ENCODE data around the gene SIL1.

SIL1 gene

DNA sequence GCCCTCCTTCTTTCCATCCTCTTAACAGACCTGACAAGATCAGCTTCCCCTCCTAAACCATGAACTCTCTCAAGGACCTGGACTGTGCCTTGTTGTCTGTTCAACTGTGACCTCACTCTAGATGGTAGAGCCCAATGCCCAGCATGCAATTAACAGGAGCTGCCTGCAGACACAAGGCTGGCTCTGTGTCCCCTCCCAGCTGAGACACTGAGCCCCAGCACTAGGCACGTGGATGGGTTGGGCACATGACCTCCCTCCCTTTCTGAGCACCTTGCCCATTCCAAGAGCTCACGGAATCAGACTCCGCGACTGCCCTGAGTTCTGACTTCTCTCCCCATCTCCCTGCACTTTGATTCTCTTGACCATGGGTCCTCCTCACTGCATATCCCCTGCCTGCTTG, 229.6 kb downstream of the SIL1 start:
- Histone ChIP-seq H3K4me3 (ENCODE audit: insufficient read depth in 1 of 2, low read depth in 1 of 2, low read length in 2 of 2) (no peak overlapping the region), H3K27ac (ENCODE audit: low read length, poor library complexity, severe bottlenecking) (no peak overlapping the region), H2AFZ (ENCODE audit: low read depth, low read length) (no peak overlapping the region), H2BK15ac (ENCODE audit: low read depth, poor library complexity, severe bottlenecking) (no peak overlapping the region), H3K14ac (ENCODE audit: low read length in 2 of 2) (no peak overlapping the region), H3K9ac (ENCODE audit: low read length) (no peak overlapping the region), H4K8ac (ENCODE audit: low read length) (no peak overlapping the region), H3K9me3 (ENCODE audit: control insufficient read depth, low read length) (no peaks in the 10 kb centered on the region), H3K18ac (ENCODE audit: low read depth in 1 of 2, low read length in 2 of 2) (peak overlapping the region in 1 of 2 experiments; percentile 18), H2BK12ac (ENCODE audit: low read length in 2 of 2) (no peak overlapping the region), H2BK120ac (ENCODE audit: low read depth, low read length) (no peak overlapping the region), H3K4ac (ENCODE audit: low read depth in 1 of 2, low read length in 2 of 2) (no peak overlapping the region), H3K36me3 (ENCODE audit: control insufficient read depth in 1 of 2, insufficient read depth in 2 of 2, low read depth in 1 of 2, low read length in 2 of 2) (peaks cover 0 to 2% of the 10 kb centered on the region in 2 experiments), H2AK5ac (ENCODE audit: low read length, severe bottlenecking) (no peak overlapping the region), H3K4me1 (ENCODE audit: control insufficient read depth, insufficient read depth, low read depth, low read length) (peaks cover 17% of the 10 kb centered on the region), H4K91ac (ENCODE audit: low read length) (no peak overlapping the region), H2BK5ac (ENCODE audit: low read depth, low read length, poor library complexity, severe bottlenecking) (no peak overlapping the region), H3K23ac (ENCODE audit: low read length in 2 of 2) (no peak overlapping the region), H3K79me1 (replicated peaks; ENCODE audit: low read length, poor library complexity, severe bottlenecking) (peaks cover 19% of the 10 kb centered on the region), H3K4me2 (ENCODE audit: low read length, poor library complexity, severe bottlenecking) (no peak overlapping the region), H3K27me3 (ENCODE audit: control insufficient read depth in 1 of 2, insufficient read depth in 1 of 2, low read length in 2 of 2) (no peaks in the 10 kb centered on the region)
- DNase-seq = no peak
- WGBS = 87% methylated on average over 4 of the region's 4 CpGs

- Histone ChIP-seq H3K4me2 (ENCODE audit: low read length, poor library complexity, severe bottlenecking) (no peak overlapping the region), H3K9me3 (ENCODE audit: control insufficient read depth, low read length) (no peaks in the 10 kb centered on the region), H2BK120ac (ENCODE audit: low read depth, low read length) (no peak overlapping the region), H4K8ac (ENCODE audit: low read length) (no peak overlapping the region), H2BK5ac (ENCODE audit: low read depth, low read length, poor library complexity, severe bottlenecking) (no peak overlapping the region), H3K4me3 (ENCODE audit: insufficient read depth in 1 of 2, low read depth in 1 of 2, low read length in 2 of 2) (no peak overlapping the region), H2AK5ac (ENCODE audit: low read length, severe bottlenecking) (no peak overlapping the region), H3K18ac (ENCODE audit: low read depth in 1 of 2, low read length in 2 of 2) (no peak overlapping the region), H3K23ac (ENCODE audit: low read length in 2 of 2) (no peak overlapping the region), H3K79me1 (replicated peaks; ENCODE audit: low read length, poor library complexity, severe bottlenecking) (peaks cover 16% of the 10 kb centered on the region), H2BK12ac (ENCODE audit: low read length in 2 of 2) (no peak overlapping the region), H3K36me3 (ENCODE audit: control insufficient read depth in 1 of 2, insufficient read depth in 2 of 2, low read depth in 1 of 2, low read length in 2 of 2) (peaks cover 0 to 2% of the 10 kb centered on the region in 2 experiments), H4K91ac (ENCODE audit: low read length) (no peak overlapping the region), H3K9ac (ENCODE audit: low read length) (no peak overlapping the region), H2AFZ (ENCODE audit: low read depth, low read length) (no peak overlapping the region), H3K14ac (ENCODE audit: low read length in 2 of 2) (no peak overlapping the region), H3K4me1 (ENCODE audit: control insufficient read depth, insufficient read depth, low read depth, low read length) (peaks cover 20% of the 10 kb centered on the region), H3K27ac (ENCODE audit: low read length, poor library complexity, severe bottlenecking) (no peak overlapping the region), H3K4ac (ENCODE audit: low read depth in 1 of 2, low read length in 2 of 2) (no peak overlapping the region), H3K27me3 (ENCODE audit: control insufficient read depth in 1 of 2, insufficient read depth in 1 of 2, low read length in 2 of 2) (no peaks in the 10 kb centered on the region), H2BK15ac (ENCODE audit: low read depth, poor library complexity, severe bottlenecking) (no peak overlapping the region)
- WGBS = 80% methylated on average over 10 of the region's 10 CpGs
- DNase-seq = peak; percentile 49
These were observed 230.2 kb downstream of the SIL1 start for GRCh38 chr5:138967791-138968448.

DNA sequence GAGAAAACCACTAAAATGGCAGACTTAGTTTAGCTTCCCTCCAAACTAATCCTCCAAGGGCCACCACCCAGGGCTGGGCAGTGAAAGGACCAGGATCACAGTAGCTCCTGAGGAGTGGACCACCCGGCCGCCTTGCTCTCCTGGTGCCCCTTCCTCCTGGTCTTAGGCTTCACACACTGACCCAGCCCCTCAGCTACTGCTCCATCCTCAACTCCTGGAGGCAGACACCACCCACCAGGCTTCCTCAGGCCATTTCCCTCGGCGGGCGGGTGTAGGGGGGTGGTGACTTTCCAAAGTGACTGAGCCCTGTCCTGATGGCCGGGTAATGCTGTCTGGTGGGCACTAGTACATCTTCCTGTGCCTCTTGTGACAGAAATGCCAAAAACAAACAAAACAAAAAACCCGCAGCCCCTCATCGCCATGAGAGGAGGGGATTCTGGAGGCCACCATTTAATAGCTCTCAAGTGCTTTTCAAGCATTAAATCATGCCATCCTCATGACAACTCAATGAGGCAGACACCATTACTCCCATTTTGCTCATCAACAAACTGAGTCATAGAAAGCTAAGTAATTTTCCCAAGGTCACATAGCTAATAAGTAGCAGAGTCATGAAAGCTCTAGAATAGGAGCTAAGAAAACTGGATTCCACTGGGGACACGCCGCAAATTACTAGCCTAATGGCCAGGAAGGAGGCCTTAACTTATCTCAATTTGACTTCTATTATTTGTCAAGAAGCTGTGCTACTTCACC, 231.8 kb downstream of the SIL1 start:
- Histone ChIP-seq H2BK12ac (ENCODE audit: low read length in 2 of 2) (no peak overlapping the region), H2AFZ (ENCODE audit: low read depth, low read length) (no peak overlapping the region)

GRCh38 chr5:138965626-138966025, 232.5 kb downstream of the SIL1 start:
- peak overlapping the region; percentile 77 for H2AK5ac ChIP-seq (ENCODE audit: low read length, severe bottlenecking)
- H3K14ac ChIP-seq (ENCODE audit: low read length in 2 of 2) = no peak overlapping the region
- no peak overlapping the region for H3K4ac ChIP-seq (ENCODE audit: low read depth in 1 of 2, low read length in 2 of 2)
- H3K18ac ChIP-seq (ENCODE audit: low read depth in 1 of 2, low read length in 2 of 2) = no peak overlapping the region
- no peak overlapping the region for H3K27ac ChIP-seq (ENCODE audit: low read length, poor library complexity, severe bottlenecking)
- no peak overlapping the region for H4K8ac ChIP-seq (ENCODE audit: low read length)
- no peak overlapping the region for H3K4me2 ChIP-seq (ENCODE audit: low read length, poor library complexity, severe bottlenecking)
- peaks cover 0 to 2% of the 10 kb centered on the region in 2 experiments for H3K36me3 ChIP-seq (ENCODE audit: control insufficient read depth in 1 of 2, insufficient read depth in 2 of 2, low read depth in 1 of 2, low read length in 2 of 2)
- no peak overlapping the region for H3K4me3 ChIP-seq (ENCODE audit: insufficient read depth in 1 of 2, low read depth in 1 of 2, low read length in 2 of 2)
- H3K4me1 ChIP-seq (ENCODE audit: control insufficient read depth, insufficient read depth, low read depth, low read length) = peaks cover 19% of the 10 kb centered on the region
- no peak overlapping the region for H4K91ac ChIP-seq (ENCODE audit: low read length)
- no peaks in the 10 kb centered on the region for H3K9me3 ChIP-seq (ENCODE audit: control insufficient read depth, low read length)
- no peak overlapping the region for H2BK5ac ChIP-seq (ENCODE audit: low read depth, low read length, poor library complexity, severe bottlenecking)
- no peak for DNase-seq
- no peaks in the 10 kb centered on the region for H3K27me3 ChIP-seq (ENCODE audit: control insufficient read depth in 1 of 2, insufficient read depth in 1 of 2, low read length in 2 of 2)
- no peak overlapping the region for H2BK120ac ChIP-seq (ENCODE audit: low read depth, low read length)
- no peak overlapping the region for H3K9ac ChIP-seq (ENCODE audit: low read length)
- no peak overlapping the region for H3K23ac ChIP-seq (ENCODE audit: low read length in 2 of 2)
- H2AFZ ChIP-seq (ENCODE audit: low read depth, low read length) = no peak overlapping the region
- peaks cover 16% of the 10 kb centered on the region for H3K79me1 ChIP-seq (replicated peaks; ENCODE audit: low read length, poor library complexity, severe bottlenecking)
- 88% methylated on average over 2 of the region's 2 CpGs for WGBS
- H2BK15ac ChIP-seq (ENCODE audit: low read depth, poor library complexity, severe bottlenecking) = no peak overlapping the region
- H2BK12ac ChIP-seq (ENCODE audit: low read length in 2 of 2) = no peak overlapping the region

More for the DNA sequence above, 231.8 kb downstream of the SIL1 start:
- no peak overlapping the region for H4K91ac ChIP-seq (ENCODE audit: low read length)
- peaks cover 19% of the 10 kb centered on the region for H3K4me1 ChIP-seq (ENCODE audit: control insufficient read depth, insufficient read depth, low read depth, low read length)
- no peak overlapping the region for H3K14ac ChIP-seq (ENCODE audit: low read length in 2 of 2)
- H3K79me1 ChIP-seq (replicated peaks; ENCODE audit: low read length, poor library complexity, severe bottlenecking) = peaks cover 16% of the 10 kb centered on the region
- peaks cover 0 to 2% of the 10 kb centered on the region in 2 experiments for H3K36me3 ChIP-seq (ENCODE audit: control insufficient read depth in 1 of 2, insufficient read depth in 2 of 2, low read depth in 1 of 2, low read length in 2 of 2)
- H3K9ac ChIP-seq (ENCODE audit: low read length) = no peak overlapping the region
- no peak overlapping the region for H3K4ac ChIP-seq (ENCODE audit: low read depth in 1 of 2, low read length in 2 of 2)
- H3K23ac ChIP-seq (ENCODE audit: low read length in 2 of 2) = peak overlapping the region in 1 of 2 experiments; percentile 27
- H3K4me2 ChIP-seq (ENCODE audit: low read length, poor library complexity, severe bottlenecking) = no peak overlapping the region
- no peak overlapping the region for H2BK5ac ChIP-seq (ENCODE audit: low read depth, low read length, poor library complexity, severe bottlenecking)
- no peaks in the 10 kb centered on the region for H3K9me3 ChIP-seq (ENCODE audit: control insufficient read depth, low read length)
- H4K8ac ChIP-seq (ENCODE audit: low read length) = no peak overlapping the region
- DNase-seq = no peak
- peak overlapping the region; percentile 21 for H2AK5ac ChIP-seq (ENCODE audit: low read length, severe bottlenecking)
- no peak overlapping the region for H2BK15ac ChIP-seq (ENCODE audit: low read depth, poor library complexity, severe bottlenecking)
- no peak overlapping the region for H3K18ac ChIP-seq (ENCODE audit: low read depth in 1 of 2, low read length in 2 of 2)
- 96% methylated on average over 10 of the region's 10 CpGs for WGBS
- H3K27ac ChIP-seq (ENCODE audit: low read length, poor library complexity, severe bottlenecking) = no peak overlapping the region
- no peak overlapping the region for H3K4me3 ChIP-seq (ENCODE audit: insufficient read depth in 1 of 2, low read depth in 1 of 2, low read length in 2 of 2)
- no peak overlapping the region for H2BK120ac ChIP-seq (ENCODE audit: low read depth, low read length)
- no peaks in the 10 kb centered on the region for H3K27me3 ChIP-seq (ENCODE audit: control insufficient read depth in 1 of 2, insufficient read depth in 1 of 2, low read length in 2 of 2)

All from mesenchymal stem cell (in vitro differentiated cells and primary cell).